ENCODE results near the gene AMH. TPM values are rescaled to one million over a fixed set of nuclear protein-coding genes. Genes with fewer than 3 reads are reported as not detected.

The AMH gene
- total RNA-seq, 1 donor from 2014 or later: 79.1 TPM

- TF ChIP-seq CTCF (conservative IDR thresholded peaks at IDR 0.05): no peak
- peak overlapping the region; percentile 84 for H3K4me3 Mint-ChIP-seq
- H3K27me3 Mint-ChIP-seq (ENCODE audit: low read depth): peaks cover 11% of the 10 kb centered on the region
- peaks cover 7% of the 10 kb centered on the region for H3K36me3 Mint-ChIP-seq (ENCODE audit: low read depth)
- no peaks in the 10 kb centered on the region for H3K9me3 Mint-ChIP-seq
- no peak overlapping the region for H3K27ac Mint-ChIP-seq (ENCODE audit: unreplicated experiment)
- peaks cover 8% of the 10 kb centered on the region for H3K4me1 Mint-ChIP-seq
- DNase-seq (ENCODE audit: low read depth, low spot score): no peak
Measured at GRCh38 chr19:2230033-2230531, 19.0 kb upstream of the AMH start.

- no peak for TF ChIP-seq CTCF (conservative IDR thresholded peaks at IDR 0.05)
- H3K4me1 Mint-ChIP-seq: peaks cover 11% of the 10 kb centered on the region
- no peak for DNase-seq (ENCODE audit: low read depth, low spot score)
- no peak overlapping the region for H3K27ac Mint-ChIP-seq (ENCODE audit: unreplicated experiment)
- H3K27me3 Mint-ChIP-seq (ENCODE audit: low read depth): peaks cover 14% of the 10 kb centered on the region
- peak overlapping the region; percentile 84 for H3K4me3 Mint-ChIP-seq
- no peaks in the 10 kb centered on the region for H3K9me3 Mint-ChIP-seq
- peaks cover 9% of the 10 kb centered on the region for H3K36me3 Mint-ChIP-seq (ENCODE audit: low read depth)
Measured at GRCh38 chr19:2230807-2231533, 18.2 kb upstream of the AMH start.

DNA sequence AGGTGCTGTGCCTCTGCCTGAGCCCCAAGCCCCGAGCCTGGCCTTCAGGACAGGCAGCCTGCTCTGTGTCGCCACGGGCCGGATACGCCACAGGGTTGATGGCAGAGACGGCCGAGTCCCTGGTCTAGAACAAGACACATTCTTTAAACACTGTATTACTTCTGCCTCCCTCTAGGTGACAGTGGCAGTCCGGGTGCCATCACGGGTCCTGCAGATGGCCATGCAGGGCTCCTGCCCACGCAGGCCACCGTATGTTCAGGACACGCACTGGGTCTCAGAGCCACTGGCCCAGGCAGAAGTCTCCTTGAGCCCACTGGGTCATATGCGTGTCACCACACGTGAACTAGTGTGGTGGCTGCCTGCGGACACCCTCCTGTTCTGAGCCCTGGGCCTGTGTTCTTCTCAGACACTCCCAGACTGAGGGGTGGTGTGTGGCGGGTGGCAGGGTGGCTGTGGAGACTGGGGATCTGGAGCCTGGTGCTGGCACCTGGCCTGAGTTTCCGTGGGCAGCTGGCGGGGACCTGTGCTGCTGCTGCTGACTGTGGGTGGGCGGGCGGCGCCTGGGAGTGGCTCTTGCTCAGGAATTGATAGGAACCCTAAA is 17.4 kb upstream of the AMH start:
- Mint-ChIP-seq H3K4me3 (peak overlapping the region; percentile 83), H3K36me3 (ENCODE audit: low read depth) (peaks cover 12% of the 10 kb centered on the region), H3K27ac (ENCODE audit: unreplicated experiment) (no peak overlapping the region)

GRCh38 chr19:2232286-2233151 is 16.6 kb upstream of the AMH start:
- TF ChIP-seq CTCF (conservative IDR thresholded peaks at IDR 0.05): no peak
- H3K27ac Mint-ChIP-seq (ENCODE audit: unreplicated experiment): peak overlapping the region; percentile 27
- H3K9me3 Mint-ChIP-seq: no peaks in the 10 kb centered on the region
- H3K27me3 Mint-ChIP-seq (ENCODE audit: low read depth): peaks cover 17% of the 10 kb centered on the region
- peak overlapping the region; percentile 83 for H3K4me3 Mint-ChIP-seq
- H3K4me1 Mint-ChIP-seq: peaks cover 22% of the 10 kb centered on the region
- DNase-seq (ENCODE audit: low read depth, low spot score): no peak
- H3K36me3 Mint-ChIP-seq (ENCODE audit: low read depth): peaks cover 13% of the 10 kb centered on the region

More for the DNA sequence above, 17.4 kb upstream of the AMH start:
- DNase-seq (ENCODE audit: low read depth, low spot score): peak; percentile 27
- TF ChIP-seq CTCF (conservative IDR thresholded peaks at IDR 0.05): peak; percentile 37
- H3K4me1 Mint-ChIP-seq: peaks cover 17% of the 10 kb centered on the region
- peaks cover 17% of the 10 kb centered on the region for H3K27me3 Mint-ChIP-seq (ENCODE audit: low read depth)
- H3K9me3 Mint-ChIP-seq: no peaks in the 10 kb centered on the region

GRCh38 chr19:2233601-2234280 is 15.4 kb upstream of the AMH start:
- Mint-ChIP-seq H3K27me3 (ENCODE audit: low read depth) (peaks cover 17% of the 10 kb centered on the region), H3K9me3 (no peaks in the 10 kb centered on the region), H3K4me3 (peak overlapping the region; percentile 95), H3K4me1 (peaks cover 34% of the 10 kb centered on the region), H3K36me3 (ENCODE audit: low read depth) (peaks cover 18% of the 10 kb centered on the region), H3K27ac (ENCODE audit: unreplicated experiment) (peak overlapping the region; percentile 50)
- DNase-seq (ENCODE audit: low read depth, low spot score): no peak
- no peak for TF ChIP-seq CTCF (conservative IDR thresholded peaks at IDR 0.05)

Data from neural crest cell (in vitro differentiated cells).